RPMI7951 (cell line): ENCODE measurements around the gene XPR1. TPM values are rescaled to one million over a fixed set of nuclear protein-coding genes. Genes with fewer than 3 reads are reported as not detected.
A peak's percentile ranks its signal among the peaks of the same experiment; 100 is the strongest.
"Not testable (repeated sequence)": the region's sequence is repeated elsewhere in the genome, so short reads cannot be mapped to it uniquely, and the experiment has no call there.

ENCODE experiments used
- DNase-seq: peaks from one replicate; pipeline ENCODE4 v3.0.0-alpha.2; 2012; ENCODE audit warnings: low read depth
- total RNA-seq: library from RNA; depleted of rRNA; stranded (reverse); fragments of >200 nt; shearing (Covaris generic); gene quantifications from 2 replicates; pipeline ENCODE4 v1.2.3, GENCODE V29; 2014

XPR1 gene
- total RNA-seq, 1 experiment from 2014 or later: 20.3 TPM

- DNase-seq: no peak
Observed at GRCh38 chr1:180785291-180785690, 153.5 kb downstream of the XPR1 start.

- no peak for DNase-seq
Observed at GRCh38 chr1:180785887-180786286, 154.1 kb downstream of the XPR1 start.

GRCh38 chr1:180786624-180787023, 154.8 kb downstream of the XPR1 start:
- DNase-seq: no peak

GRCh38 chr1:180787628-180788307, 155.9 kb downstream of the XPR1 start:
- no peak for DNase-seq

GRCh38 chr1:180789460-180789859, 157.6 kb downstream of the XPR1 start:
- DNase-seq: no peak

GRCh38 chr1:180791152-180791551, 159.3 kb downstream of the XPR1 start:
- not testable (repeated sequence) for DNase-seq

- DNase-seq: peak; percentile 11
Observed at GRCh38 chr1:180791806-180792205, 160.0 kb downstream of the XPR1 start.

- no peak for DNase-seq
Observed at GRCh38 chr1:180793451-180793850, 161.6 kb downstream of the XPR1 start.

- no peak for DNase-seq
Observed at GRCh38 chr1:180796897-180797640, 165.2 kb downstream of the XPR1 start.

GRCh38 chr1:180800945-180801344, 169.1 kb downstream of the XPR1 start:
- DNase-seq: no peak

GRCh38 chr1:180802813-180803212, 171.0 kb downstream of the XPR1 start:
- no peak for DNase-seq

- DNase-seq: peak; percentile 2
Observed at GRCh38 chr1:180805316-180805715, 173.5 kb downstream of the XPR1 start.

- DNase-seq: no peak
Observed at GRCh38 chr1:180811298-180811697, 179.5 kb downstream of the XPR1 start.

- no peak for DNase-seq
Observed at GRCh38 chr1:180811886-180812285, 180.1 kb downstream of the XPR1 start.

- DNase-seq: no peak
Observed at GRCh38 chr1:180814258-180814657, 182.4 kb downstream of the XPR1 start.

GRCh38 chr1:180815188-180815587, 183.4 kb downstream of the XPR1 start:
- no peak for DNase-seq

GRCh38 chr1:180816132-180816531, 184.3 kb downstream of the XPR1 start:
- no peak for DNase-seq

- DNase-seq: no peak
Observed at GRCh38 chr1:180821970-180822369, 190.1 kb downstream of the XPR1 start.

GRCh38 chr1:180831507-180831906, 199.7 kb downstream of the XPR1 start:
- not testable (repeated sequence) for DNase-seq

- not testable (repeated sequence) for DNase-seq
Observed at GRCh38 chr1:180833180-180833579, 201.4 kb downstream of the XPR1 start.

GRCh38 chr1:180836449-180836848, 204.6 kb downstream of the XPR1 start:
- no peak for DNase-seq

- no peak for DNase-seq
Observed at GRCh38 chr1:180837020-180837419, 205.2 kb downstream of the XPR1 start.

- DNase-seq: no peak
Observed at GRCh38 chr1:180838535-180838934, 206.7 kb downstream of the XPR1 start.
